ENCODE results near the gene PRAC1.

PRAC1 gene

DNA sequence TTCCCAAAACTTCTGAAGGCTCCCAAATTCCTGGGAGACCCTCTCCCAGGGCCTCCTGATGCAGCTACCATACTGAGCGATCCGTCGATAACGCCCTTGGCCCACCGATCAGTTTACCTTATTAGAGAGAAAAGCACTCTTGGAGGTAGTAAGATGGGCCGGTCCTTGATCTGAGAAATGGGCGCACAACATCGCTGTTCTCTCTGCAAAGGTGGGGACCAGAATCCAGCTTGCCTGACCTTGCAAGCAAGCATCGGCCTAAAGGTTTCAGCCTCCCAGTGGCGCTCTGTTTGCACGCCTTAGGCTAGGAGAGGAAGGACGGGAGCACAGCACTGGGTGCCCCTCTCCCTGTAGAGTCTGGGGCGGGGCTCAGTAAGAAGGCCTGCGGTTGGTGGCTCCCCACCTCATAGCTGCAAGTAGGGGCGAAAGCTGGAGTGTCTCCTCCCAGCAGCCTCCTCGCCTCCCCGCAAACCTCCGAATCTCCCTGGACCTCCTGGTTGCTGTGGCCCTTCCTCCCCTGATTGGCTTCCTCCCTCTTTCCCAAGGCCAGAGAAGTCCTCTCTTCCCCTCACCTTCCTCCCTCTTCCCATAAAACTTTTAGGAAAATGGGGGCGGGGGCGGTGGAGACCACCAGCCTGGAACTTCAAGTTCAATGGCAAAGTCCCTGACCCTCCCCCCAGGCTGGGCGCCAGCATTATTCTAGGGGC, at the start of gene PRAC1:
Gene PRAC1, minus strand, starts transcription at position 318 of the 707 bp plus-strand sequence. Its CDS starts 126 bp downstream, at position 192.
- DNase-seq = no peak

DNA sequence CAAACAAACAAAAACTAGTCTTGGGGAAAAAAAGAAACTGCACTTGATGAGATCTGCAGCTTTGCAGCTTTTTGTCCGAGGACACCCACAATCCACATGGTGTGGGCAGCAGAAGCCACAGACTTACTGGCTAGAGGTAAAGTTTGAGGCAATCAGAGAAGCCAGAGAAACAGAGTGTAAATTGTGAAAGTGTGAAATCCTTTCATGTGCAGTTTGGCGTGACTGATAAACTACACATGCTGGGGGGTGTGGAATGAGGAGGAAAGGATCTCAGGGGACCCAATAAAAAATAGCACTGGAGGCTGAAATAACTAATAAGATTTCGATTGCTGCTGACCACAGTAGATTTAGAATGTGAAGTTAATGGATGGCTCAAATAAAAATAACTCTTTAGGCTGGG, 48.6 kb upstream of the PRAC1 start:
- DNase-seq = no peak

DNA sequence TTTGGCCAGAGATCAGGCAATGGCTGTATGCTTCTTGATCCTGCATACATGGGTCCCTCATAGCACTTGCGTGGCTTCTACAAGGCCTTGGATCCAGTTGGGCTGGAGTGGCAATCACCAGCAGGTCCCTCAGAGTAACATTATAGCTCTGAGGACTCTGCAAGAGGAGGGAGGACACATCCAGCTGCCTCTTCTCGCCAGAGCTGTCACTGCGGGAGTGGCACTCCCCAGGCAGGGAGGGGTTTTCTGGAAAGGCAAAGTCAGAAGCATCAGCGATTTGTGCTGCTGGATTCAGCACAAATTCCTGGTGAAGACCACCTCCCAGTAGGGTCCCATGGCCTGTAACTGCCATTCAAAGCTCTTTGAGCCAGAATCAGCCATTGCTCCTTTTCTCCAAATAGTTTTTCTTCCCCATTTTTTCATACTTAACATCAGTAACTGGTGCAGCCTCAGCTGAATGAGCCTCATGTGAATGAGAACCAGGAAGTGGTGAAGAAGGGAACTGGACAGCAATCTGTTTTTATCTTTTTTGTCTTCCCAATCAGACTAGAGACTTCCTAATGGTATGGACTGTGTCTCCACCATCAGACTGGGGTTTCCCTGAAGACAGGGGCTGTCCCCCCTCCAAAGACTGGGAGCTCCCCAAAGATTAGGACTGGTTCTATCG, 46.8 kb upstream of the PRAC1 start:
- DNase-seq = no peak

DNA sequence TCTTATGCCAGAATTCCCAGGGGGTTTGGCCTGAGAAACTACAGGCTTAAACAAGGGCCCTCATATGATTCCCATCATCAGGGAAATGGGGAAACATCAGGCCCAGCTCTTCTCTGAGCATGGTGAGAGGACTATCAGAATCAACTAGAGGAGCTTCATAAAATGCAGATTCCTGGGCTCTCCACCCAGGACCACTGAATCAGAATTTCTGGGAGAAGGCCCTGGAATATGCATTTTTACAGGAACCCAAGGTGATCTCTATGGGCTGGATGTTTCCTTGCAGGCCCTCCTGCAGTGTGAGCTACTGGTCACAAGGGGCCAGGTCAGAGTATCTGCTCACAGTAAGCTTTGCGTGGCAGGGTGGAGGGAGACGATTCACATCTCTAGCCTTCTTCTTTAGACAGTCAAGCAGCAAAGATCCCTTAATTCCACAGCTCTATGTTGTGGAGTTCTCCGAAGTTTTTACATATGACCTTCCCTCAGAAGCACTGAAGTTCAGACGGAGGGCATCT, 45.0 kb upstream of the PRAC1 start:
- DNase-seq = no peak

DNA sequence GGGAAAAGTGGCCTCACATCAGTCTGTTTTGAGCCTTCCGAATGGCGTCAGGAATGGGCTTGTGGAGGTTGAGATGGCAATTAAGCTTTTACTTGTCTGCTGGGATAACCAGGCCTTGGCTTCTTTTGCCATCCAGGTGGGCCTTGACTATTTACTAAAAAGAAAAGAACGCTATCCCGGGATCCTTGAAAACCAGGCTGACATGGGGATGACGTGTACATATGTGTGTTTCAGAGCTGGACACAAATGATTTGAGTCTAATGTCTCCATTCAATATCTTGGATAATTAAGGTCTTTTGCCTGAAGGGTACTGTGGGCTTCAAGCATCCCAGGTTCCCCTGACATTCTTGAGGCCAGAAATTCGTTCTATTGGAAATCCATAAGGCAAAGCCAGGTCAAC, 38.8 kb upstream of the PRAC1 start:
- DNase-seq = no peak

DNA sequence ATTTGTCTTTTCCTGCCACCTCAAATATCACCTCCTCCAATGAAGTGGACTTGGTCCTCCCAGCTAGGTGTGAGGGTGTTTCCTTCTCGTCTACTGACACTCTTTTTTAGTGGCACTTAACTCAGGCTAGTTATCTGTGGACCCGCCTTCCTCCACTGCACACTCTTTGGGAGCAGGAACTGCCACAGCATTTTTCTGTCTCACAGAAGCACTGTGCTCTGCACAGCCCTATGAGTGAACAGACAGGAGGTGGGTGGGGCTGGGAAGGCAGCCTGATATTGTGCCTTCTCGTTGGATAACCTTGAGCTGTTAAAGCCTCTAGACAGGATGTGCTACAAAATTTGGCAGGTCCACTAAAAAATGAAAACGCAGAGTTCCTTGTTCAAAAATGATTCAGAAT, 38.1 kb upstream of the PRAC1 start:
- no peak for DNase-seq

DNA sequence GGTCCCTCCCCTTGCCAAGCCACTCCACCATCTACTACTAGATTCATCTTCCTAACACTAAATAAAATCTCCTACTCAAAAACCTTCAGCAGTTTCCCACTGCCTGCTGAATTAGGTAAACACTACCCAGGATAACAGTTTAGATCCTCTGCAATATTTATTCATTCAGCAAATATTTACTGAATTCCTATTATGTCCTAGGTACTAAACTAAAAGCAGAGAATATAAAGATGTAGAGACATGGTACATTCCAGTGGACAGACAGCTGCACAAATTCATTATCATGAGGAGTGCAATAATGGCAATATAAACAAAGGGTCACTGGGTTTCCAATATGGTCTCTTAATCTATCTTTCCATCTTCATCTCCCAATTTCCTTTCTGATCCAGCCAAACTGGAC, 37.0 kb upstream of the PRAC1 start:
- no peak for DNase-seq

DNA sequence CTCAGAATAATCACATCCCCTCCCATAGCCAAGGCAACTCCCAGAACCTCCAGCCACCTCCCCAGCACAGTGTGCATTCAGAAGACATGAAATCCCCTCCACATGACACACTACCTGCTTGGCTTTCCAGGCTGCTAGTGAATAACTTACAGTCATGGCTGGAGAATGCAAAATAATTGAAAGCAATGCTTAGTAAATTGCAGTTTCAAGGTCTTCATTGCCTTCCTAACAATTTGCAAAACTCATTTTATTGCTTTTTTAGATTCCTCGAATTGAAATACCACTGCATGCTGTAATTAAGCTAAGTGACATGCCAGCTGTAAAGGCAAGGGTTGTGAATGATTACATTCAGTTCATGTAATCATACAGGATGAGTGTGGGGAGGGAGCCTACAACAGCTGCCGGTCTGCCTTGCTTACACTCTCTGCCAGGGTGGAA, 35.2 kb upstream of the PRAC1 start:
- no peak for DNase-seq

DNA sequence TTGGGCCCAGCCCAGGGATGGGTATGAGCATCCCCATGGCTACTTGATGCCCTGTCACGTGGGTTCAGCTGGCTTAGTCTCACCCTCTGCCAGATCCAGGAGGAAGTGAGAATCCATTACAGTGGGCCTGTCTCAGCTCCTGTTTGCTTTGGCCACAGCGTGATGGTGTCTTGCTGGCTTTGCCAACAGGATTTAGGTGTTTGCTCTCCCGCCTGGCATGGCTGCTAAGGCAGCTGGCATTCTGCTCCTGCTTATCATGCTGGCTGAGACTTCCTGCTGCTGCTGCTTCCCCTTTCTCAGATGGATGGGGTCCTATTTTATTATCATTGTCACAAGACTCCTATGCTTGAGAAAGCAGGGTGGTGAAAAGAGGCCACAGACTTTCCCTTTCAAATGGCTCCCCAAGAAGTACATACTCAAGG, 34.5 kb upstream of the PRAC1 start:
- DNase-seq = no peak

DNA sequence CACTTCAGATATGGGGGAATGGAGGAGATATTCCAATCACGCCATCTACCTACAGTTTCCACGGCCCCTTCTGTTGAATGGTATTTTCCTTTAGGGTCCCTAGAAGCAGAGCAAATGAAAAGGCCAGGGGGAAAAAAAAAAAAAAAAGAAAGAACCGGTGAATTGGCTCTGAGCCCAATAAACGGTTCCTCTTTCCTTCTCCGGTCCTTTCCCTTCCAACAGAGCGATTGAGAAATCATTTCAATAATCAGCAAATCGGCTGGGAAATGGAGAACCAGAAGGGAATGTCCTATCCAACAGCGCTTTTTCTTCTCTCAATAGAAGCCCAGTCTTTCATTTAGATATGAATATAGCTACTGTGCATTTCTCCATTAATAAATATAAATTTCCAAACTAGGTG, 33.0 kb upstream of the PRAC1 start:
- no peak for DNase-seq

DNA sequence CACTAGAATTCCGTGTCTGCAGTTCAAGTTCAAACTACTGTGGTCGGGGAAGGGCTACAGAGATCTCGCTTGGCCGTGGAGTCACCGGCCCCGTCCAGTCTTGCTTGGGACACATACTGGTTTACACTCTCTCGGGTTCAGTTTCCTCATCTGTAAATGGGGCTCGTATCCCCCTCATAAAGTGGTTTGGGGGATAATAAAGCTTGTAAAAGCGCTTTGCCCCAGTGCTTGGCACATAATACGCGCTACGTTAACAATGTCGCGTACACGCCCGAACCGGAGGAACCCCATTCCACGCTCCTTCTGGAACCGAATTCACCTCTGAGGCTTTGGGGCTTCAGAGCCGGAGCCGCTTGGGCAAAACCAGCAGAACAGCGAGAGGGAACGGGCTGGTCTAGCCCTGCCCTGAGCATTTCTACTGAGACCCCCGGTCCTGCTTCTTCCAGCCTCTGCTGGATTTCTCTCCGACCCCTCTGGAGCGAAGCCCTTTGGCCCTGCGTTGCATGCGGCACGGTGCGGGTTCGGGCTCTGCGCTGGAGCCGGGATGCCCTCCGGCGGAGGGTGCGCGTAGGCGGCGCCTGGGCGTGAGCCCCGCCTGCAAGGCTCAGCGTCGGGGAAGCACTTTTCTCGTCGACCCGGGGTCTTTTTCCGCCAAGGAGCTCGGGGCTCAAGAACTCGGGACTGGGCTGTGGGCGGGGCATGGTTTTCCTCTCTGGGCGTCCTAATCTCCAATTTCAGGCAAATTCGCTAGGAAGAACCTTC, 32.4 kb upstream of the PRAC1 start:
- no peak for DNase-seq

DNA sequence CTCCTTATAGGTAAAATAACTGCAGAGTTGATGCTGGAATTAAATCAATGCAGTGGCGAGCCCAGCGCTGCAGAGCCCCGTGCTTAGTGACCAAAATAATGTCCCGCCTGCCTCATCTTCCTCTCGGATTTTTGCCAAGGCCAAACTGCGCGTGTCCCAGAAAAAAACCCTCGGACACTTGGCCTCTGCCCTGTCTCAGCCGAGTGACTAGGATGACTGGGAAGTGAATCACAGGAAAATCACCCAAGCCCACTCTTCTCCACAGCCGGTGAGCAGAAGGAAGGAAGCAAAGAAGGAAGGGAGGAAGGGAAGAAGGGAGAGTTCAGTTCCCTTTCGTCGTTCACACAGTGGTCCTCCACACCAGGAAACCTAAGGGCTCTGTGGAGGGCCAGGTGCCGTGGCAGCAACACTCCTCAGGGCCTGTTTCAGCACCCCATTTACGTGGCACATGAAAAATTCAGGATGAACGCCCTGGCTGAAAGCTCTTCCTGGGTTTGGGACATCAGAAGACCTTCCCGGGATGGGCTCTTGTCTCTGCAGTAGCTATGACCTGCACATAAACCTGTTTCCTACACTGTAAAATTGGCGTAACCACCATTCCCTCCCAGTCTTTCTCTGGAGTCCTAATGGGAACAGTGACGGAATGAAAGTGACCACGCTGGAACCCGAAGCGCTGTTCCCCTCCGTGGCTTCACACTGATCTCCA, 31.6 kb upstream of the PRAC1 start:
- DNase-seq = no peak

DNA sequence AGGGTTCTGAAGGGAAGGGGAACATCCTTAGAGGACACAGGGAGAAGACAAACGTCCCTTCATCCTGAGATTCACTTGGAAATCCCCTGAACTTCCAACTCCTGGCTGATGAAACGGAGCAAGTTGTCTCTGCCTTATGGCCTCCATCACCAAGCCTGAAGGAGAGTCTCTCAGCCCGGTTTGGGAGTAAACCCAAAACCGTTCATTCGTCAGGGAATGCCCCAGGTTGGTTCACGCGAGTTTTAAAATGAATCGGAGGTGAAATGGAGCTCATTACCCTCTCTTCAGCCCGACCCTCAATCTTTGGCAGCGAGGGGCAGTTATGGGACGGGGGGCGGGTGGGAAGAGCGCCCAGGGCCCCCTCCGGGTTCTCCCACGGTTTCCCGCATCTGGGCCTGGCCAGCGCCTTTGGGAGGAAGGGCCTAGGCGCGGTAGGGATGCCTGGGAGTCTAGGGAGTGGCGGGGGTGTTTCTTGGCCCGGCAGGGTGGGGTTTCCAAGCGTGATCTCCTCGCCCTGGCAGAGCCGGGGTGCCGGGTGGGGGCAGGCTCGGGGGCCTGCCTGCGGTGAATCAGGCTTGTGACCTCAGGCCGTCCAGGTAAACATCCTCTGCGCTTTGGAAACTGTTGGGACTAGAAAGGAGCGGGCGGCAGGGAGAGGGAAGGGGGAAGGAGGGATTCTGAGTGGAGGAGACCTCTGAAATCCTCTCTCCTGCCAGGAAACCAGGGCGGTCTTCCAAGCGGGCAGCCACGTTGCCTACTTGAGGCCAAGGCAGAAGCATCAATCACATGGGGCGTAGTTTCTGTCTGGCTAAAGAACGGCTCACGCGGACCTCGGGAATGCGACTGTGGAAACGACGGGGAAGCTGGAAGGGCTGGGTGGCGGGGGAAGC, 30.3 kb upstream of the PRAC1 start:
- no peak for DNase-seq

DNA sequence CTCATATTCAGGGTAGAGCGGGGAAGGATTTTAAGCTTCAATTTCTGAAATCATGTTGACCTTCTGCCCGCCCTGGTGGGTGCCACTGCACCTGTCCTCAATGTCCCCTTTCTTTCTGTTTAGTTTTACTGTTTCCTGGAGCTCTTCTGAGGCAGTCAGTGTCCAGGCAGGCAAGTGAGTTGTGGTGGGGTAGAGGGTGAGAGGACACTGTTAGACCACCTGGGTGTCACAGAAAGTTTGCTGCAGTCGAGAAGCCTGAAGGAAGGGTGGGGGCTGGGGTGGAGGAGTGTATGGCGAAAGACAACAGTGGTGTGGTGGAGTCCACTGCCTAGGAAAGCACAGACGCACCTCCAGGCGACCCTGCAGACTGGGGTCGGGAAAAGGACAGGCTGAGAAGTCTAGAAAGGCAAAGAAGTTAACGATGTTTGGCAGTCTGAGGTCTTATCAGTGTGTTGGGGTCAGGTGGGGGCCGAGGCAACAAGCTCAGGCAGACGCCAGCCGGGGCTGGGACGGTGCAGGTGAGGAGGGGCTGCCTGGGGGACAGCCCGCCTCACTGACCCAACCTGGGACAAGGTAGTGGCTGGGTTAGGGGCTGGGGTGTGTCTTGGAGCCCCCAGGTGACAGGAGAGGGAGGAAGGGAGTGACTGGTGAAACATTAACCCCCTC, 29.5 kb upstream of the PRAC1 start:
- no peak for DNase-seq

DNA sequence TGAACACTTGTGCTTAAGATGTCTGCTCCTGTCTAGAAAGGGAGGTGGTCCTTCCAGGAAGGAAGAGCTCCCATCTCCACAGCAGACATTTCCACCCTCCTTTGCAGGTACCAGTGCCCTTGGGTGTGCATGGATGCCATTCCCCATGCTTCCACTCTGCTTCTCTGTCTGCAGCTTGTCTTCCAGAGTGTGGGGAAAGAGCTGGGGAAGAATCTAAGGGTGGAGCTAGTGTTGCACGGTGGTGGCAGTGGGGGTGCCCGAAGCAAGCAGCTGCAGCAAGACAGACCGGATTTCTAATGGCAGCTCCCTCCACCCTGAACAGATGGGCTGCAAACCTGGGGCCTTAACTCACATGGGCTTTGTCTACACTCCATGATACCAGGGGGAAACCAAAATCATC, 28.9 kb upstream of the PRAC1 start:
- no peak for DNase-seq

DNA sequence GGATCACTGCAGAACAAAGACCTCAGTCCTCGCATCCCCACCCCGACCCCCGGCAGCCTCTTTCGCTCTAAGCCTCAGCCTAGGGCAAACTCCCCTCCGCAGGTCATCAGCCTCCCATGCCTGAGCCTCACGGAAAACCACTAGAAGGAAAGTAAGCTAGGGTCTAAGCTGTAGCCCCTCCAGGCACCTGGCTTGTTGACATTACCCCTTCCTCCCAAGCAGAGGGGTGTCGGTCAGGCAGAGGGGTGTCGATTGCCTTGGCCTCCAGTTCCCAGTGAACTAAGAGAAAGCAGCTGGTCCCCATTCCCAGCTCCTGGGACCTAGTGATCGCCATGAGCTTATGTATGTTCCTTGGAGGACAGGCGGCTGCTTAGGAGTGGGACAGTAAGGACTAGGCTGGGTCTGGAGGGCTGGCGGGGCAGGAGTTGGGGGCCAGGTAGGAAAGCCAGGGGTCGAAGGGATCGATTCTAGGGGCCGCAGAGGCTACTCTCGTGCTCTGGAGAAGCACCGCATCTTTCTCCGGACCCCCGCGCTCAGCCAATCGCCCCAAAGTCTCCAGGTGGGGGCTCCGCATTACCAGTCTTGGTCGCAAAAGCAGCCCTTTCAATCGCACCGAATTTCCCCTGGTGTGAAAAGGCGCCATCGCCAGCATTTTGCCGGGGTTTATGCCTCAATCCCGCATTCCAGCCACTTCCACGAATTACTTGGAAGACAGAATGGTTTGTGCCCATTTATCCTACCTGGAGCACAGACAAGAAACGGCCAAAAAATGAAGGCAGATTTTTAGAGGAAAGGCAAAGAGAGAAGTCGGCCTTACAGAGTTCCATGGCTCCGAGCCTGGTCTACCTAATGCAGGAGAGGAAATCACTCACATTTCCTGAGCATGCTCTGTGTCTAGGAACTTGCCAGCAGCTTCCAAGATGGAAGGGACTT, 27.6 kb upstream of the PRAC1 start:
- no peak for DNase-seq

DNA sequence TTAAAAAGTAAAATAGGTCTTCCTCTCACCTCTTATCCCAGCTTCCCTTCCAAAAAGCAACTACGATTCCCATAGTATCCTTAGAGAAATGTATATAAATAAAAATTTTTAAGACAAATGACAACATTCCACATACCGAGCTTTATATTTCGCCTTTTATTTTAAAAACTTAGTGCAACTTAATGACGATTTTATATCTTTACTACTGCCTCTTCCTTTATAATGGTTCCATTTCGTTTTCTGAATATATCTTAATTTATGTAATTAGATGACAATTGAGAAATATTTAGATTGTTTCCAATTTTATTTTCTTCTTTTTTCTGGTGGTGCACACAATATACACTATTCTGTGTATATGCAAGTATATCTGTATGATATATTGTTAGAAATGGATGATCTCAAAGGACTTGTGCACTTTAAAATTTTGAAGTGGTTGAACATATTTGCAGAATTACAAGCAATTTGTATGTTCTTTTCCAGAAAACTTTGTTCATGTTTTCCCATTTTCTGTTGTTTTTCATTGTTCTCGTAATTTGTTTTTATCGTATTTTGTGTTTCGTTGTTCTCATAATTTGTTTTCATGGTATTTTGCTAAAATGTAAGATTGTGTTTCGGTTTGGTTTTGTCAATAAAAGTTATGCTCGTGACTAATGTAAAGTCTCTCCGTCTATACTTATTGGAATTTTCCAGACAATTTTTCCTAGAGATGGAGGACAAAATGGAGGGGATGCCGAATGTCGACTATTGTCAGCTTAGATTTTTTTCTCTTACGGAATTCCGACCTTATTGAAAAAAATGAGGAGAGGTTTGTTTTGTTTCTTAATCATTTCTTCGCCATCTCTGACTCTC, 26.6 kb upstream of the PRAC1 start:
- no peak for DNase-seq

DNA sequence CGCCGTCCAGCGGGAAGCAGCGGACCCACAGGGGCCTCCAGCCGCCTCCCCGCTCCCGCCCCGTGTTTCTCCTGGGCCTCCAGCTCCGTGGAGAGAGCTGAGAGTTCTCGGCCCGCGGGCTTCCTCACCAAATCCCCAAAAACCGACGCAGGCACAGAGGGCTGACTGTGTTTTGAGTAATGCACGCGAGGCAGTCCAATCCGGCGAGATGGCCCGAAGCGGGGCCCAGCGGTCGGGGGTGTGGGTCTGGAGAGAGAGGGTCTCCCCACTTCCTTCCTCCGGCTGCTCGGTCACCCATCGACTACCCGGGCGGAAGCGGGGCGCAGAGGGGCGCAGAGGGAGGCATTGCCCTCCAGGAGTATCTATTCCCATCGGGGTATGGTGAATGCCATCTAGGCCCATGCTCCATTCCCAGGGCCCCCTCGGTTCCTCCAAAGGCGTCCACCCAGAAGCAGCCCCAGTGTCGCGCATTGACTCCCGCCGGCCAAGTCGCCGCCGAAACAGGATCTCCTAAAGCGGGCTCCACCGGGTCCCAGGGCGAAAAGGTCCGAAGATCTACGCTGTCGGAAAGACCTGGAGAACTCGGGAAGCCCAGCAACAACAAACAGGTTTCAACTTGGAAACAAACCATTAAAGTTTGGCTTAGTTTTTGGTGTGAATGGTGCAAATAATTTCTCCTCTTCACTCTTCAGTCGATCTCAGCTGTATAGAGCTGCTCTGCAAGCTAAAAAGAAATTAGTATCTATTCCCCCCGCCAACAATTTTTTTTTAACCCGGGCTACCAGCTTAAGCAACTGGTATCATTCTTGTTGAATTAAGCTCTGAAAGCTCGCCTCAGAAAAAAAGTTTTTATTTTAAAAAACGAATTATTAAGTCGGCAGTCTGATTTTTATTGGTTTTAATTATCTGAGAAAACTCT, 25.4 kb upstream of the PRAC1 start:
- DNase-seq = no peak
